ENCODE measurements around the gene OR2A2.

GRCh38 chr7:144110272-144110671 is 889 bp downstream of the OR2A2 start:
- no peak for TF ChIP-seq CREB5 (CRISPR knock-in tag; IDR thresholded peaks at IDR 0.05; ENCODE audit: low read depth)
- TF ChIP-seq ZNF565 (CRISPR knock-in tag; conservative IDR thresholded peaks at IDR 0.05; ENCODE audit: low read depth), result no peak
- TF ChIP-seq CSDC2 (CRISPR knock-in tag; IDR thresholded peaks at IDR 0.05), result no peak
- TF ChIP-seq, protein P1, sequence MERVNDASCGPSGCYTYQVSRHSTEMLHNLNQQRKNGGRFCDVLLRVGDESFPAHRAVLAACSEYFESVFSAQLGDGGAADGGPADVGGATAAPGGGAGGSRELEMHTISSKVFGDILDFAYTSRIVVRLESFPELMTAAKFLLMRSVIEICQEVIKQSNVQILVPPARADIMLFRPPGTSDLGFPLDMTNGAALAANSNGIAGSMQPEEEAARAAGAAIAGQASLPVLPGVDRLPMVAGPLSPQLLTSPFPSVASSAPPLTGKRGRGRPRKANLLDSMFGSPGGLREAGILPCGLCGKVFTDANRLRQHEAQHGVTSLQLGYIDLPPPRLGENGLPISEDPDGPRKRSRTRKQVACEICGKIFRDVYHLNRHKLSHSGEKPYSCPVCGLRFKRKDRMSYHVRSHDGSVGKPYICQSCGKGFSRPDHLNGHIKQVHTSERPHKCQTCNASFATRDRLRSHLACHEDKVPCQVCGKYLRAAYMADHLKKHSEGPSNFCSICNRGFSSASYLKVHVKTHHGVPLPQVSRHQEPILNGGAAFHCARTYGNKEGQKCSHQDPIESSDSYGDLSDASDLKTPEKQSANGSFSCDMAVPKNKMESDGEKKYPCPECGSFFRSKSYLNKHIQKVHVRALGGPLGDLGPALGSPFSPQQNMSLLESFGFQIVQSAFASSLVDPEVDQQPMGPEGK (CRISPR knock-in tag; IDR thresholded peaks at IDR 0.05; ENCODE audit: borderline replicate concordance), result no peak
- no peak for TF ChIP-seq ZFP3 (CRISPR knock-in tag; IDR thresholded peaks at IDR 0.05)
- no peak for TF ChIP-seq ARNTL (CRISPR knock-in tag; IDR thresholded peaks at IDR 0.05; ENCODE audit: borderline replicate concordance, low read depth)
- TF ChIP-seq ZFP30 (CRISPR knock-in tag; IDR thresholded peaks at IDR 0.05), result no peak
